HG03108 (cell line): Measurements from ENCODE around the gene HOXC10.

Experiments used
- ATAC-seq: cut with Tn5 transposase; IDR thresholded peaks from one replicate; pipeline ENCODE4 v1.9.1; 2021; ENCODE audit warnings: moderate library complexity; ENCODE audit not compliant: unreplicated experiment

HOXC10 gene

DNA sequence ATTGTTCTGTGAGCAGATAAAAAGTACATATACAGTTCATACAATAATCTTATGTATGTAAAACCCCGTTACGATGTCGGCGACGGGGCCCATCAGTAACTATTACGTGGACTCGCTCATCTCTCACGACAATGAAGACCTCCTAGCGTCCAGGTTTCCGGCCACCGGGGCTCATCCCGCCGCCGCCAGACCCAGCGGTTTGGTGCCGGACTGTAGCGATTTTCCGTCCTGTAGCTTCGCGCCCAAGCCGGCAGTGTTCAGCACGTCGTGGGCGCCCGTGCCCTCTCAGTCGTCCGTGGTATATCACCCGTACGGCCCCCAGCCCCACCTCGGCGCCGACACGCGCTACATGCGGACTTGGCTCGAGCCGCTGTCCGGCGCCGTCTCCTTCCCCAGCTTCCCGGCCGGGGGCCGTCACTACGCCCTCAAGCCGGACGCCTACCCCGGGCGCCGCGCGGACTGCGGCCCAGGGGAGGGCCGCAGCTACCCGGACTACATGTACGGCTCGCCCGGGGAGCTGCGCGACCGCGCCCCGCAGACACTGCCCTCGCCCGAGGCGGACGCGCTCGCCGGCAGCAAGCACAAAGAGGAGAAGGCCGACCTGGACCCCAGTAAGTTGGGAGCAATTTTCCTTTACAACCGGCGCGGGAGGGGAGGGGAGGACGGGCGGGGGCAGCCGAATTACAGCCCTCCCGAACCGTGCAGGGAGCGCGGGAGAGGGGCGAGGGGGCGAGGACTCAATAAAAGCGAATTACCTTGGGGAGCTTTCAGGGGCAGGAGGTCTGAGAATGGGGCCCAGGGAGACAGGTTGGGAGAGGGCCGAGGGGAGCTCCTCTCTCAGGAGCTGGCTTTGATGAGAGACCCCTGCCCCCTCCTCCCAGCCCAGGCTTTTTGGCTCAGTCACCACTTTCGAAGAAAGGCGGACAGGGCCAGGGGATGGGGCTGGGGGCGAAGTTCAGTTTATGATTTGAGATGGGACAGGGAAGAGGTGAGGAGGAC is 15.5 kb downstream of the HOXC10 start, which contains the start of gene HOXC9:
Gene HOXC9, plus strand, starts transcription at position 46 of the 999 bp plus-strand sequence. Its CDS starts 28 bp downstream, at position 74.
- ATAC-seq, result no peak

DNA sequence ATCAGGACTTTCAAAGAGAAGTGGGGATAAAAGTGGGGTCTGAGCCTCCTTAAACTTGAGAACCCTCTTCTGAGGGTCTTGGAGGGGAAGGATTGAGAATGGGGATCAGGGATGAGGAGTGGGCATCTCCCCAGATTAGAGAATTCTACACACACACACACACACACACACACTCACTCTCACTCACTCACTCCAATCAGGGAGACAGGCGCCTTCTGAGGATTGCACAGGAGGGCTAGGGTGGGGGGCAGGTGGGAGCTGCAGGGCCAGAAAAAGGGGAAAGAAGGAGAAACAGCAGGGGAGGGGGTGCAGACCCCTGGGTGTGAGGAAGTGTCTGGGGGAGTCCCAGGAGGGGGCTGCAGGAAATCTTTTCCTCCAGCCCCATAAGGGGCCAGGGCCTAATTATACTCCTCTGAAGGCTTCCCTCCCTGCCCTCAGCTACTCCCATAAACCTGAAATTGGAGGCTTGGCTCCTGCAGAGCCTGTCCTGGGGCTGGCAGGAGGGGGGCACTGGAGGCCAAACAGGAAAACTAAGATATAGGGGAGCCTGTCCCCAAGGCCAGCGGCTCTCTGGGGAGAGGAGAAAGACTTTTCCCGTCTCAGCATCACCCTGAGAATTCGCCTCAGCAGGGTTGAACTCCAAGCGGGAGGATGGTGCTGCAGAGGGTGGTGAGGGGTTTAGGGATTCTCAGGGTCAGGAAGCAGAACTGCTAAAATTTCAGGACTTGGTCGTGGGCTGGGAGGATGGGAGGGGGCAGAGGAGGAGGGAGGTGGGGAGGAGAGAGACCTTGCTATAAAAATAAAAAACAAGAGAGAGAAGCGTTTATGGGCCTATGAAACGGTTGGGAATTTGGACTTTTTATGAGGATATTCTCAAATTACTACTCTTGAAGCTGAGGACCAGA is 16.6 kb downstream of the HOXC10 start:
- ATAC-seq, result no peak

DNA sequence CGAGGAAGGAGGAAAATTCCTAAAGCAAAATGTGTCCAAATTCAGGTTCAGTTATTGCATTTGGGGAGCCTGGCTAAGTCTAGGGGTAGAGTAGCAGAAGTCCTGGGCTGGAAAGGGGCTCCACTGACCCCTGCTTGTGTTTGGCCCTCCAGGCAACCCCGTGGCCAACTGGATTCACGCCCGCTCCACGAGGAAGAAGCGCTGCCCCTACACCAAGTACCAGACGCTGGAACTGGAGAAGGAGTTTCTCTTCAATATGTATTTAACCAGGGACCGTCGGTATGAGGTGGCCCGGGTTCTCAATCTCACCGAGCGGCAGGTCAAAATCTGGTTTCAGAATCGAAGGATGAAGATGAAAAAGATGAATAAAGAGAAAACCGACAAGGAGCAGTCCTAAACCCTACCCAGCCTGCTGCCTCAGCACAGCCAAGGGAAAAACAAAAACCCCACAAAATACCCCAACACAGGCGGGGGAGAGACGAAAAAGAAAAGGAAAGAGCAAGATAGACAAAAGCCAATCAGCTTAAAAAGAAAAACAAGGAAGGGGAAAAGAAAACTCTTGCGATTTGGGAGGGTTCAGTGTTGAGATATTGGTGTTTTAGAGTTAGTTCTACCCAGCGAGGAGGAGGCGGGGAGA is 17.4 kb downstream of the HOXC10 start:
- no peak for ATAC-seq

DNA sequence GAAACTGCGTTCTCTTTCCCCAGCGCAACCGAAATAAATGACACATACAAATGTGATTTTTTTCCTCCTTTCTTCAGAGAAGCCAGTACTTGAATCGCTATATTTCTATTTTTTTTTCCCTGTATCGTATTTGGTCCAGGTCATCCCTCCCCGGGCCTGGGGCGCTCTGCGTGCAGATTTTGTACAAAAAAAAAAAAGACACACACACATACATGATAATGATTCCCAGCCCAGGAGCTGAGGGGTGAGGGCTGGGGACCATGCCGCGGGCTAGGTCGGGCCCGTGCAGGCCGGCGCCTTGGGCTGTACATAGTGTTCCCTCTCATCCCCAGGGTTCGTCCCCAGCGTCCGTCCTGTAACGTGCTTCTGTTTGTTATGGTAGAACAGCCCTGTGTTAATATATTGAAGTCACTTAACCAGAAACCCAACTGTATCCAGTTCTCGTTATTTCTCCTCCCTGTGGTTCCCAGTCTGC is 18.0 kb downstream of the HOXC10 start:
- ATAC-seq, result no peak

DNA sequence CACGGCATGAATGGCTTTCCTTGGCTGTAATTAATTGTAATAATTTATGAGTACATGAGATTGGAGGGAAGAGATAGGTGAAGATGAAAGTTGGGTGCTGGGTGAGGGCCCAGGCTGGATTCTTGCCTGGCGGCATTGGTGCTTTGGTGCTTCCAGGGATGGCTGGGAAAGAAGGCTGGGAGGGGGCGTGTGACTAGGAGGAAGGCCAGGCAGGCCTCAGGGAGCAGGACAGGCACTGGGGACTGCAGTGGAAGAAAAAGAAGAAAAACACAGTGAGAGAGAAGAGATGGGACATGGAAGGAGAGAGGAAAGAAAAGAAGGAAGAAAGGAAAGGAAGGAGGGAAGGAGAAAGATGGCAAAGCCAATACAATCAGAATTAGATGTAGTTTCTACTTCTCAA is 18.7 kb downstream of the HOXC10 start:
- ATAC-seq, result no peak

DNA sequence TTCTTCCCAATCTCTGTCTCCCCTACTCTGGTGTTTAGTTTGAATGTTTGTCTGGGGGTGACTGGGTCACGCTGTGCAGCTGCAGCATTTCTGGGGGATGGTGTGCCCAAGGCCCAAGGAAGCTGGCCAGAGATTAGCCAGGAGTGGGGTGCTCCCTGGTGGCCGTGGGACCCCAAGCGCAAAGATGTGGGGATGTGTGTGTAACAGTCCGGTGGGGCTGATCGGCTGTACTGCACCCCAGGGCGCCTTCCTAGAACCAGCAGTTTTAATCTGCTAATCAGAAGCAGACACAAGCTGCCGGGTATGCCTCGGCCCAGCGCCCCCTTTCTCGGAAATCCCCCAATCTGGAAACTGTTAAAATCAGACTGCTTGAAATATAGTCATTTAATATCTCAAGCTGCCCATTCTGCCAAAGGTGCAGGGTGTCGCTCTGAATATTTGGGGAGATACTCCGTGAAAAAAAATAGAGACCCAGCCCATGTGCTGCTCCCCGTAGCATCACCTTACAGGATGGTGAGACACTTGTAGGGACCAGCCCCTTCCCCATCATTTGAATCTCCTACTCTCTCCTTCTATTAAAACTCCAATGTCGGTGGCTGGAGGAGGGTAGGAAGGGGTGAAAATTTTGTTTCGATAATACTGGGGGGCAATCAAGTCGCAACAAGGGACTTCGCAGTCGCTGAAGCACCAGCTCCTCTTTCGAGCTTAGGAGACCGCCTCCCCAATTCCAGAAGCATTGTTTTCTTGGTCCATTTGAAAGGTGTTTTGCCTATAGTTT is 19.3 kb downstream of the HOXC10 start:
- ATAC-seq, result no peak

DNA sequence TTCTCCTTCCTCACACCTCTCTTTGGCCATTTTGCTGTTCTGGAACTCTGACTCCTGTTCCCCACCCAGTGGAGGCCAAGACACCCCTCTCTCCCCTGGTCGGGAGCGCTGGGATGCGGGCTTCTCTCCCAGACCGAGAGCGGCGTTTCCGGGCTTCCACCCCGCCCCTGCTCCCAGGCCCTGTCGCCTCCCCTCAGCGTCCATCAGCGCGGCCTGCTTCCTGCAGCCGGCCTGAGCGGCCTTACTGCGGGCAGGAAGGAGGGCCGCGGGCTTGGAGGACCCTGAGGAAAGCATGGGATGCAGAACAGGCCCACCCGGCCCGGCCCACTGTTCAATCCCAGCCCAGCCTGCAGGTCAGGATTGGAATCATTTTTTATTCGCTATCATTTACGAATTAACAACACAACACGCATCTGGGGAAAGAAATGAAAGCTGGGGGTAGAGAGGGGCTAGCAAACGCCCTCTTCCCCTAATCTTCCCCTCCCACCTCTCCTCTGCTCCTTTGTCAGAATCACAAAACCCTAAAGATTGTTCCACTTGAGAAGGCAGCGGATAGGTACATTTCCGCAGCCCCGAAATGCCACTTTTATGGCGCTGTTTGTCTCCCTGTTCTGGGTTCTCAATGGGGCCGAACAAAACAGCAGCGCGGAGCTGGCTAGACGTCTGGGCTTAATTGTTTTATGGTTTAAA is 20.0 kb downstream of the HOXC10 start:
- no peak for ATAC-seq

DNA sequence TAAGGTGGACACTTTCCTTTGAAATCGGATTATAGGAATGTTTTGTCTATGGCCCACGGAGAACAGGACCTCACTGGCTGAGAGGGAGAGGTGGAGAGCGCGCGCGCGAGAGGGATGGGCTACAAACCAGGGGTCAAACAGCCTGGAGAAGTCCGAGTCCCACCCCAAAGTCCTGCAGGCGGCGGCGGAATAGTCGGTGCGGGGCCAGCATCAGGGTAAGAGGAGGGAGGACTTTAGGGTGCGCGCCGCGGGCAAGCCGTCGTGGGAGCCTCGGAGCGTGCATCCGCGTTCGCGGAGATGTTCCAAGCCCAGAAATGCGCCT is 20.5 kb downstream of the HOXC10 start:
- no peak for ATAC-seq

DNA sequence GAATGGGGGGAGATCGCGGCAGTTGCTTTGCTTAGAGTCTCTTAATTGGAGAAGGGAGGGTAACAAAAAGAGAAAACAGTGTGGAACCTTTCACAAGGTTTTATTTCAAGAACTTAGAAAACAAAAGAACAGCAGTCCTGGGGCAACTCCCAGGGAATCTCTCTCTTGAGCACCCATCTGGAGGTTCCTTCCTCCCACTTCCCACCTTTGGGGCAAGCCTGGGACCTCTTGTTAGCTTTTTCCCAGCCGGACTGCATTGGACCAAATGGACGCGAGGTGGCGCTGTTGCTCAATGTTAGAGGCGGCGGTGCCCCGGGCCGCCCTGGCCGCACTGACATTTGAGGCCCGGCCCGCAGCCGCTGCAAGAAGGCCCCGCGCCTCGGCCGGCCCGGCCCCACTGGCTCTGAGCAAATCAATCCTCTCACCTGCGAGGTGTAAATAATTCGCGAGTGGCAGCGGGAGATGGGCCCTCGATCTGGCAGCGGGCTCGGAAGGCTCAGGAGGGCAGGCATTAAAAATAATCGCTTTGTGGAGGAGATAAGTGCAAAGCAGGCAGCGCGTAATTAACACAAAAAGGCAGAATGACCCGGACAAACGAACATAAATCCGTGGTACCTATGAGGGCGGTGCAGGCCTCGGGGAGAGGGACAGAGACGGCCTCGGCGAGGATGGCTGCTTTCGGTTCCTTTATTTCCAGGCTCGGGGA is 21.1 kb downstream of the HOXC10 start:
- ATAC-seq, result no peak

DNA sequence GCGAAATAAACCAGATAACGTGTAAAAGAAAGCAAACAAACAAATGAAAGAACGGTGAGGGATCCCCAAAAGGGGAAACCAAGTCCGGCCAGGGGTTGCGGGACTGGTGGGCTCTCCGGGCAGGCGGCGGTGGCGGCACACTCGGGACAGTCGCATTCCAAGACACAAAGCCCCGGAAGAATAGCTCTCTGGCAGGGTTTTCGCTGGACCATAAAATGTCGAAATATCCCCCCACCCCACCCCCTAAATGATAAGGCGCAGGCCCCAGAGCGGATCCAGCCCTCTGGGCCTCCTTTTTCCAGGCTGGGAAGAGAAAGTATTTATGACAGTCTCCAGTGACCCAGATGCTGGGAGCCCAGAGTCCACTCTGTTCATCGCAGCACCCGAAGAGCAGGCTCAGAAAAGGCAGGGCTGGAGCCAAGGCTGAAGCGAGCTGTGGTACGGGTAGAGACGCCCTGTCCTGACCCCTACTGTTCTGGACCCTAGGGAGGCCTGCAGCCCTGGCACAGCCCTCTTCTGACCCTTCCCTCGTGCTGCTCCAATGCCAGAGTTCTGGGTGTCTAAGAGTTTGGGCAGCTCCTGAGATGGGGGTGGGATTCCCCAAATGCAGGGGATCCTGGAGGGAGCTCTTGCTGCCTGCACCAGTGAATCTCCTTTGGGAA is 21.7 kb downstream of the HOXC10 start:
- no peak for ATAC-seq

DNA sequence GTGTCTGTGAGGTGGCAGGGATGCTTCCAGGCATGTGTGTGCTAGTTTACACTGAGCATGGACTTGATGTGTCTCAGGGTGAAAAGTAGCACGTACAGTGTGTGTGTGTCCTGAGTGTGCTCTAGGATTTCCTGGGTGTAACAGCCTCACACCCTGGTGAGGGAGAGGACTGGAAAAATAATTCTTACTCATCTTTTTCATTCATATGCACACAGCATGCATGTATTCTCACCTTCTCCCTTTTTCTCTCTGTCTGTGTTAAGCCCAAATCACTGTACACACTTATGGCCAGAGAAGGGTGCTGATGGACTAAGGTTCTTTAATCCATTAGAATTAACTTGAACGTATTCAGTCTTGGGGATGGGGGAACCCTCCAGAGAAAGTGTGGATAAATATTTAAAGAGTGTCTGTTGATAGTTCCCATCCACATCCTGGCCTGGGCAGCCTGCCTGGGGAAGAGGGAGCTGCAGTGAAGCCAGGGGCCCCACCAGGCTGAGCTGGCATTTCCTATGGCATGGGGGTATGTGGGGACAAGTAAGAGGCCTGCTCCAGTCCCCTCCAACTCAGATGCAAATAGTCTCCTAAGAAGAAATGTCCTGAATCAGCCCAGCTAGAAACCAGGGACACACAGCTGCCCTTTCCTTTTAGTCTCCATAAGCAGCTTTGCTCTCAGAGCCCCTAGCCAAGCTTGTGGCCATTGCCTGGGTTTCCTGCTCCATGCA is 22.8 kb downstream of the HOXC10 start:
- no peak for ATAC-seq

DNA sequence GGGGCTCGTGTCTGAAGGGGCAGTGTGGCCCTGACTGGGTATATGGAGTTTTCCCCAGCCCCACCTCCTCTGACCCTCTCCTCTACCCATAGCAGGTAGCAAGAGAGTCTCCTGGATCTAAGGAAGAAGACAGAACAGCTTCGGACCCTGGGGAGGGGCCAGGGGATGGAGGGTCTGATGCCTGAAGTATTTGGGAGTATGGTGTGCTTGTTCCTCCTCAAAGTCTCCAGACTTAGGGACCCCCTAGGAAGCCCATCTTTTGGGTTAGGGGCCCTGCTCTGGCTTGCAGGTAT is 23.3 kb downstream of the HOXC10 start:
- ATAC-seq, result no peak

DNA sequence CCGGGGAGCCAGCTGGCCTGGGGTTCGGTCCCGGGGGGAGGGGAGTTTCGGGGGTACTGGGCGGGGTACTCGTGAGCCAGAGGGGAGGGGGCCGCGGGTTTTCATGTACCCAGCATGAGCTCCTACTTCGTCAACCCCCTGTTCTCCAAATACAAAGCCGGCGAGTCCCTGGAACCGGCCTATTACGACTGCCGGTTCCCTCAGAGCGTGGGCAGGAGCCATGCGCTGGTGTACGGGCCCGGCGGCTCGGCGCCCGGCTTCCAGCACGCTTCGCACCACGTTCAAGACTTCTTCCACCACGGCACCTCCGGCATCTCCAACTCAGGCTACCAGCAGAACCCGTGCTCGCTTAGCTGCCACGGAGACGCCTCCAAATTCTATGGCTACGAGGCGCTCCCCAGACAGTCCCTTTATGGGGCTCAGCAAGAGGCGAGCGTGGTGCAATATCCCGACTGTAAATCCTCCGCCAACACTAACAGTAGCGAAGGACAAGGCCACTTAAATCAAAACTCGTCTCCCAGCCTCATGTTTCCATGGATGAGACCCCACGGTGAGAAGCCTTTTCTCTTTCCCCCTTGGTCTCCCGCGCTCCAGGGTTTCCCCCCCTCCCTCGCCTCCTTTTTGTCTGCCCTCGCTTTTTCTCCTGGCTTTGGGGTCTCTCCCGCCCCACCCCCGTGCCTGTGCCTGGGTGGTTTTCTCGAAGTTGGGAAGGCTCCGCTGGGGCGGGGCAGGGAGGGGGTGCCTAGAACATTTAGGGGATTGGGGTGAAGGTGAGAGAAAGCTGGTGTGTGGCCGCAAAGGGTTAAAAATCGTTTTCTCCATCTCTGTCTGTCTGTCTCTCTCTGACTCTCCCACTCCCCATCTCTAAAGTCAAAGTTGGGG is 24.5 kb downstream of the HOXC10 start:
- no peak for ATAC-seq

DNA sequence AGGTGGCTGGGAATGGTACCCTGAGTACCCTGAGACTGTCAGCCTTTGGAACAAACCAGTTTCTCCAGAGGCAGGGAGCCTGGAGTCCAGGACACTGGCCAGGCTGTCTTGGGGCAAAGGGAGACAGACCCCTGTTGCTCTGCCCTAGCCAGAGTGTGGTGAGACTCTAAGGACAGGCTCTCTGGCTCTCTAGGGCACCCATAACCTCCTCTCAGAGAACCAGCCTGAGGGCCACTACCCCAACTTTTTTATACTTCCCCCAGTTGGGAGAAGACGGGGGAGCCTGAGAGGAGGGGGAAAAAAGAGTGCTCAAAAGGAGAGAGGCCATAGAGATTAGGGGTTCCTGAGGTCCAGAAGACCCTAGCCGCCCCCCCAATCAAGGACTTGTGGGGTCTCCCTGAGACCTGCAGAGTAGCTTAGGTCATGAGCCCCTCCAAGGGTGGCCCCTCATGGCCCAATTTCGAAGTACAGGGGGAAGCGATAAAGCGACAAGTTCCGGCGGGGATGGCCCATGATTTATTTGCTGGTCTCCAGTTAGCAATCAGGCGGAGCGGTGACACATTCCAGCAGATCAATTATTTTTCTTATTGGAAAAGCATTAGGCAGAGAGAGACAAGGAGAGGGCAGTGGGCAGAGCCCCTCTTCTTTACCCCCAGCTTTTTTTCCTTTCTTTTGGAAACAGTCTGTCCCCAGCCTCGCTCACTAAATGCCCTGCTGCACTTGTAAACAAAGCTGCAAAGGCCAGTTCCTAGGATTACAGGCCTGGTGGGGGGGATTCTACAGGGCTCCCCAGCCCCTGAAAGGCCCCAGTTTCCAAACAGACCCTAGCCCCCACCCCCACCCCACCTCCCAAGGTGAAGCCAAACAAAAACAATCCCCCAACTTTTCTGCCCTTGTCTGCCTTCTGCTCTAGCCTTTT is 25.4 kb downstream of the HOXC10 start:
- no peak for ATAC-seq

DNA sequence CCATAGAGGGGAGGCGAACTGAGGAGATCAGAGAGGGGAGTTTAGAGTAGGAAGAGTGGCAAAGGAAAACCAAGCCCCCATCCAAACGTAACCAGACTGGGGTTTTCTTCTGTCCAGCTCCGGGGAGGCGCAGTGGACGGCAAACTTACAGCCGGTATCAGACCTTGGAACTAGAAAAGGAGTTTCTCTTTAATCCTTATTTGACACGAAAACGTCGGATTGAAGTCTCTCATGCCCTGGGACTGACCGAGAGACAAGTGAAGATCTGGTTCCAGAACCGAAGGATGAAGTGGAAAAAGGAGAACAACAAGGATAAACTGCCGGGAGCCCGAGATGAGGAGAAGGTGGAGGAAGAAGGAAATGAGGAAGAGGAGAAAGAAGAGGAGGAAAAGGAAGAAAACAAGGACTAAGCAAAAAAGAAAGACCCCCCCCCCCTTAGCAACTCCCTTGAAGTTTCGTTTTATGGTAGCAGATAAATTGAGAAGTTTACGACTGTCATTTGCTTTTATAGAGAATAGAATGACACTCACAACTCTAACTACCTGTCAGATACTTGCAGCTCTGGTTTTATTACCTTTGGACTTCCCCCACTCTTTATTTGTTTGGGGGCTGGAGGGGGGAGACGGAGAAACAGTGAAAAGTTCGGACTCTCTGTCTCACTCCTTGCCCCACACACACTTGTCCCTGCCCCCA is 26.2 kb downstream of the HOXC10 start:
- ATAC-seq, result no peak
